Mesothelial cell of epicardium (in vitro differentiated cells): ENCODE measurements around the gene DLGAP3. TPM values are rescaled to one million over a fixed set of nuclear protein-coding genes. Genes with fewer than 3 reads are reported as not detected.

Source experiments
- DNase-seq, 2 experiments: peaks; one replicate each; pipeline ENCODE4 v3.0.0; 2021; ENCODE audit warnings: low spot score in 2 of 2; ENCODE audit not compliant: unreplicated experiment in 2 of 2
- H3K27ac Mint-ChIP-seq: 2 replicates; pipeline ENCODE4 v1.8.0; 2021; ENCODE audit warnings: mixed read lengths
- H3K27me3 Mint-ChIP-seq: 2 replicates; pipeline ENCODE4 v1.8.0; 2021; ENCODE audit warnings: low read depth, mixed read lengths
- H3K36me3 Mint-ChIP-seq: 2 replicates; pipeline ENCODE4 v1.8.0; 2021; ENCODE audit warnings: mixed read lengths
- H3K4me1 Mint-ChIP-seq: 2 replicates; pipeline ENCODE4 v1.8.0; 2021; ENCODE audit warnings: mixed read lengths
- H3K4me3 Mint-ChIP-seq: 2 replicates; pipeline ENCODE4 v1.8.0; 2021; ENCODE audit warnings: mild to moderate bottlenecking, moderate library complexity, mixed read lengths
- H3K9me3 Mint-ChIP-seq: 2 replicates; pipeline ENCODE4 v1.8.0; 2021; ENCODE audit warnings: mixed read lengths
- total RNA-seq: library from RNA; stranded (reverse); gene quantifications from 3 replicates; pipeline ENCODE4 v1.2.1, GENCODE V29; 2021
- TF ChIP-seq, protein P1 (sequence below): fragments of 200-600 bp; sonication (generic); IDR thresholded peaks from one replicate; pipeline ENCODE4 v1.5.0; 2021; ENCODE audit warnings: antibody characterized with exemption; ENCODE audit not compliant: unreplicated experiment

The DLGAP3 gene
- total RNA-seq, 1 donor from 2014 or later: 0.27 TPM

- Mint-ChIP-seq H3K9me3 (peaks cover 9% of the 10 kb centered on the region), H3K36me3 (no peaks in the 10 kb centered on the region), H3K27ac (no peak overlapping the region), H3K4me3 (no peak overlapping the region), H3K27me3 (peaks cover 11% of the 10 kb centered on the region), H3K4me1 (no peaks in the 10 kb centered on the region)
- TF ChIP-seq, protein P1, sequence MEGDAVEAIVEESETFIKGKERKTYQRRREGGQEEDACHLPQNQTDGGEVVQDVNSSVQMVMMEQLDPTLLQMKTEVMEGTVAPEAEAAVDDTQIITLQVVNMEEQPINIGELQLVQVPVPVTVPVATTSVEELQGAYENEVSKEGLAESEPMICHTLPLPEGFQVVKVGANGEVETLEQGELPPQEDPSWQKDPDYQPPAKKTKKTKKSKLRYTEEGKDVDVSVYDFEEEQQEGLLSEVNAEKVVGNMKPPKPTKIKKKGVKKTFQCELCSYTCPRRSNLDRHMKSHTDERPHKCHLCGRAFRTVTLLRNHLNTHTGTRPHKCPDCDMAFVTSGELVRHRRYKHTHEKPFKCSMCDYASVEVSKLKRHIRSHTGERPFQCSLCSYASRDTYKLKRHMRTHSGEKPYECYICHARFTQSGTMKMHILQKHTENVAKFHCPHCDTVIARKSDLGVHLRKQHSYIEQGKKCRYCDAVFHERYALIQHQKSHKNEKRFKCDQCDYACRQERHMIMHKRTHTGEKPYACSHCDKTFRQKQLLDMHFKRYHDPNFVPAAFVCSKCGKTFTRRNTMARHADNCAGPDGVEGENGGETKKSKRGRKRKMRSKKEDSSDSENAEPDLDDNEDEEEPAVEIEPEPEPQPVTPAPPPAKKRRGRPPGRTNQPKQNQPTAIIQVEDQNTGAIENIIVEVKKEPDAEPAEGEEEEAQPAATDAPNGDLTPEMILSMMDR: no peak
- DNase-seq: no peak
Observed at GRCh38 chr1:34816332-34816731, 113.1 kb downstream of the DLGAP3 start.

Other genes starting within 250 kb of the DLGAP3 start
- gene GJB5, start 174.6 kb downstream of the DLGAP3 start, total RNA-seq: 0.27 to 0.44 TPM (median 0.38 TPM) in 3 replicates
- gene GJB4, start 169.9 kb downstream of the DLGAP3 start, total RNA-seq: not detected in 3 replicates
- 0.14 TPM in 1 of 3 replicates, not detected in the others for gene GJB3, start 148.4 kb downstream of the DLGAP3 start, total RNA-seq
- not detected in 3 replicates for gene GJA4, start 136.7 kb downstream of the DLGAP3 start, total RNA-seq
- gene SMIM12, start 69.9 kb downstream of the DLGAP3 start, total RNA-seq: 24.3 to 27.4 TPM (median 24.6 TPM) in 3 replicates
- 13.9 to 16.5 TPM (median 14.9 TPM) in 3 replicates for gene TMEM35B, start 55.7 kb upstream of the DLGAP3 start, total RNA-seq
- 18.5 to 20.1 TPM (median 18.7 TPM) in 3 replicates for gene ZMYM6, start 102.3 kb upstream of the DLGAP3 start, total RNA-seq
- 24.1 to 25.1 TPM (median 24.2 TPM) in 3 replicates for gene ZMYM1, start 149.7 kb upstream of the DLGAP3 start, total RNA-seq